ENCODE data around the gene SLC39A9.

SLC39A9 gene

GRCh38 chr14:69354383-69355153 is 43.9 kb upstream of the SLC39A9 start:
- FAIRE-seq: no peak
- no peak for DNase-seq (ENCODE audit: insufficient read length, low spot score)
- no peak for TF ChIP-seq CTCF (IDR thresholded peaks at IDR 0.05; ENCODE audit: insufficient read depth, missing control alignments)

- no peak for TF ChIP-seq CTCF (IDR thresholded peaks at IDR 0.05; ENCODE audit: insufficient read depth, missing control alignments)
- FAIRE-seq: no peak
- DNase-seq (ENCODE audit: insufficient read length, low spot score): no peak
Observed at GRCh38 chr14:69355154-69355597, 43.3 kb upstream of the SLC39A9 start.

GRCh38 chr14:69355607-69356281 is 42.7 kb upstream of the SLC39A9 start:
- FAIRE-seq (no peak), DNase-seq (ENCODE audit: insufficient read length, low spot score) (no peak)
- TF ChIP-seq CTCF (IDR thresholded peaks at IDR 0.05; ENCODE audit: insufficient read depth, missing control alignments): no peak

- FAIRE-seq (no peak), DNase-seq (ENCODE audit: insufficient read length, low spot score) (no peak)
- no peak for TF ChIP-seq CTCF (IDR thresholded peaks at IDR 0.05; ENCODE audit: insufficient read depth, missing control alignments)
Observed at GRCh38 chr14:69356903-69357543, 41.5 kb upstream of the SLC39A9 start.

- no peak for TF ChIP-seq CTCF (IDR thresholded peaks at IDR 0.05; ENCODE audit: insufficient read depth, missing control alignments)
- FAIRE-seq (no peak), DNase-seq (ENCODE audit: insufficient read length, low spot score) (no peak)
Observed at GRCh38 chr14:69357544-69358200, 40.8 kb upstream of the SLC39A9 start.

GRCh38 chr14:69358233-69358963 is 40.1 kb upstream of the SLC39A9 start:
- FAIRE-seq: no peak
- DNase-seq (ENCODE audit: insufficient read length, low spot score): no peak
- TF ChIP-seq CTCF (IDR thresholded peaks at IDR 0.05; ENCODE audit: insufficient read depth, missing control alignments): no peak

Measured in D721Med (cell line).